H1 (cell line): Measurements from ENCODE around the gene HSD17B10.

Experiments used
- BACH1 ChIP-seq: IDR thresholded peaks from 2 replicates; pipeline ENCODE4 v1.6.1; 2012; ENCODE audit warnings: low read length, improper control_type of control experiment
- CBX8 ChIP-seq: fragments of 300-800, 300-1000 bp; sonication (generic); IDR thresholded peaks from 2 replicates; pipeline ENCODE4 v1.7.1; 2016; ENCODE audit warnings: low read depth, low read length, borderline replicate concordance
- EP300 ChIP-seq, 2 experiments: IDR thresholded peaks; 1 replicate in 1 of 2; 2 replicates in 1 of 2; pipeline ENCODE4 v1.6.1; 2011 to 2012; ENCODE audit warnings: low read depth in 2 of 2, low read length in 2 of 2, mild to moderate bottlenecking in 2 of 2, borderline replicate concordance in 1 of 2, inconsistent platforms in 1 of 2, moderate library complexity in 1 of 2
- EZH2 ChIP-seq: fragments of 200-600 bp; sonication (generic); IDR thresholded peaks from 2 replicates; pipeline ENCODE4 v1.7.1; 2012; ENCODE audit warnings: low read depth, mild to moderate bottlenecking, moderate library complexity, low read length, inconsistent platforms; ENCODE audit not compliant: severe bottlenecking
- GABPA ChIP-seq: IDR thresholded peaks from 2 replicates; pipeline ENCODE4 v1.6.1; 2011; ENCODE audit warnings: mild to moderate bottlenecking, low read length, moderate library complexity, borderline replicate concordance; ENCODE audit not compliant: insufficient read depth
- PHF8 ChIP-seq: fragments of 200-600 bp; sonication (generic); conservative IDR thresholded peaks from 2 replicates; pipeline ENCODE4 v1.7.1; 2012; ENCODE audit warnings: low read depth, mild to moderate bottlenecking, inconsistent platforms, low read length, moderate library complexity
- POLR2A ChIP-seq, 2 experiments: IDR thresholded peaks; 1 replicate in 1 of 2; 2 replicates in 1 of 2; pipeline ENCODE4 v1.6.1; 2011; ENCODE audit warnings: low read depth in 2 of 2, low read length in 2 of 2, mild to moderate bottlenecking in 2 of 2; ENCODE audit errors: control extremely low read depth in 1 of 2
- POLR2AphosphoS5 ChIP-seq: IDR thresholded peaks from 2 replicates; pipeline ENCODE4 v1.6.1; 2011; ENCODE audit warnings: low read depth, low read length
- SUZ12 ChIP-seq: fragments of 200-600 bp; sonication (generic); IDR thresholded peaks from 2 replicates; pipeline ENCODE4 v1.6.1; 2012; ENCODE audit warnings: mild to moderate bottlenecking, inconsistent platforms, low read length, moderate library complexity, mixed read lengths
- TAF1 ChIP-seq: IDR thresholded peaks from 2 replicates; pipeline ENCODE4 v1.6.1; 2011; ENCODE audit warnings: mild to moderate bottlenecking, low read depth, low read length
- TEAD4 ChIP-seq: IDR thresholded peaks from 2 replicates; pipeline ENCODE4 v1.6.1; 2012; ENCODE audit warnings: low read depth, low read length, inconsistent platforms, mixed read lengths
- TF ChIP-seq, protein P1 (sequence below), 3 experiments: IDR thresholded peaks; 1 replicate in 2 of 3; 2 replicates in 1 of 3; pipeline versions ENCODE4 v1.5.1 to v1.6.1; 2011; ENCODE audit warnings: low read length in 3 of 3, mild to moderate bottlenecking in 3 of 3, inconsistent platforms in 2 of 3, low read depth in 1 of 3, moderate library complexity in 1 of 3; ENCODE audit not compliant: insufficient read depth in 1 of 3; ENCODE audit errors: control extremely low read depth in 1 of 3
- TF ChIP-seq, protein P2 (sequence below): IDR thresholded peaks from 2 replicates; pipeline ENCODE4 v1.6.1; 2012; ENCODE audit warnings: low read length, inconsistent platforms
- TF ChIP-seq, protein P3 (sequence below): IDR thresholded peaks from 2 replicates; pipeline ENCODE4 v1.6.1; 2011; ENCODE audit warnings: low read depth, mild to moderate bottlenecking, low read length; ENCODE audit not compliant: insufficient read depth

DNA sequence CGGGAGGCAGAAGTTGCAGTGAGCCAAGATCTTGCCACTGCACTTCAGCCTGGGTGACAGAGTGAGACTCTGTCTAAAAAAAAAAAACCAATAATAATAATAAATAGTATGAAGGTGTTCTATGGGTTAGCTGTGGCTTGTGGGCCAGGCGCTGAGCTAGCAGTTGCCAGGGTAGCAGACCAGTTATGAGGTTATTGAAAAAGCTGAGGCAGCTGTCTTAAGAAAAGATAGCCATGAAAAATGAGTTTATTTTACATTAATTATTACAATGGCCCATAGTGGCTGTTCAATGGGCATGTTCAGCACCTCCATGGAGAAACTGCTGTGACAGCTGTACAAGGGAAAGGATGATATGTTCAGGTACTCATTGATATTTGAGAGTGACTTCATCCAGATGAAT is 13.3 kb upstream of the HSD17B10 start:
- TF ChIP-seq EZH2 (no peak), GABPA (no peak), TEAD4 (no peak), POLR2A (IDR thresholded peaks at IDR 0.05; ENCODE audit: control extremely low read depth in 1 of 2, low read depth in 2 of 2, low read length in 2 of 2) (no peak), PHF8 (no peak), CBX8 (no peak), BACH1 (no peak), POLR2AphosphoS5 (no peak), TAF1 (no peak), SUZ12 (no peak), EP300 (IDR thresholded peaks at IDR 0.05; ENCODE audit: borderline replicate concordance in 1 of 2, low read depth in 2 of 2, low read length in 2 of 2) (no peak)
- TF ChIP-seq, protein P1, sequence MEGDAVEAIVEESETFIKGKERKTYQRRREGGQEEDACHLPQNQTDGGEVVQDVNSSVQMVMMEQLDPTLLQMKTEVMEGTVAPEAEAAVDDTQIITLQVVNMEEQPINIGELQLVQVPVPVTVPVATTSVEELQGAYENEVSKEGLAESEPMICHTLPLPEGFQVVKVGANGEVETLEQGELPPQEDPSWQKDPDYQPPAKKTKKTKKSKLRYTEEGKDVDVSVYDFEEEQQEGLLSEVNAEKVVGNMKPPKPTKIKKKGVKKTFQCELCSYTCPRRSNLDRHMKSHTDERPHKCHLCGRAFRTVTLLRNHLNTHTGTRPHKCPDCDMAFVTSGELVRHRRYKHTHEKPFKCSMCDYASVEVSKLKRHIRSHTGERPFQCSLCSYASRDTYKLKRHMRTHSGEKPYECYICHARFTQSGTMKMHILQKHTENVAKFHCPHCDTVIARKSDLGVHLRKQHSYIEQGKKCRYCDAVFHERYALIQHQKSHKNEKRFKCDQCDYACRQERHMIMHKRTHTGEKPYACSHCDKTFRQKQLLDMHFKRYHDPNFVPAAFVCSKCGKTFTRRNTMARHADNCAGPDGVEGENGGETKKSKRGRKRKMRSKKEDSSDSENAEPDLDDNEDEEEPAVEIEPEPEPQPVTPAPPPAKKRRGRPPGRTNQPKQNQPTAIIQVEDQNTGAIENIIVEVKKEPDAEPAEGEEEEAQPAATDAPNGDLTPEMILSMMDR (IDR thresholded peaks at IDR 0.05; ENCODE audit: control extremely low read depth in 1 of 3, insufficient read depth in 1 of 3, low read depth in 1 of 3, low read length in 3 of 3) = no peak
- TF ChIP-seq, protein P2, sequence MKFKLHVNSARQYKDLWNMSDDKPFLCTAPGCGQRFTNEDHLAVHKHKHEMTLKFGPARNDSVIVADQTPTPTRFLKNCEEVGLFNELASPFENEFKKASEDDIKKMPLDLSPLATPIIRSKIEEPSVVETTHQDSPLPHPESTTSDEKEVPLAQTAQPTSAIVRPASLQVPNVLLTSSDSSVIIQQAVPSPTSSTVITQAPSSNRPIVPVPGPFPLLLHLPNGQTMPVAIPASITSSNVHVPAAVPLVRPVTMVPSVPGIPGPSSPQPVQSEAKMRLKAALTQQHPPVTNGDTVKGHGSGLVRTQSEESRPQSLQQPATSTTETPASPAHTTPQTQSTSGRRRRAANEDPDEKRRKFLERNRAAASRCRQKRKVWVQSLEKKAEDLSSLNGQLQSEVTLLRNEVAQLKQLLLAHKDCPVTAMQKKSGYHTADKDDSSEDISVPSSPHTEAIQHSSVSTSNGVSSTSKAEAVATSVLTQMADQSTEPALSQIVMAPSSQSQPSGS = no peak
- TF ChIP-seq, protein P3, sequence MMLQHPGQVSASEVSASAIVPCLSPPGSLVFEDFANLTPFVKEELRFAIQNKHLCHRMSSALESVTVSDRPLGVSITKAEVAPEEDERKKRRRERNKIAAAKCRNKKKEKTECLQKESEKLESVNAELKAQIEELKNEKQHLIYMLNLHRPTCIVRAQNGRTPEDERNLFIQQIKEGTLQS = no peak
